OCI-LY7 (cell line): Measurements from ENCODE around the gene SCML2.

Experiments used
- EZH2phosphoT487 ChIP-seq: fragments of 200-600 bp; sonication (generic); IDR thresholded peaks from 2 replicates; pipeline ENCODE4 v1.6.1; 2018; ENCODE audit warnings: low read depth, borderline replicate concordance, mild to moderate bottlenecking, mixed run types, antibody characterized with exemption, low read length, moderate library complexity, mixed read lengths
- TF ChIP-seq, protein P1 (sequence below): fragments of 200-600 bp; sonication (generic); conservative IDR thresholded peaks from 2 replicates; pipeline ENCODE4 v1.5.1; 2014; ENCODE audit warnings: mild to moderate bottlenecking, antibody characterized with exemption, low read length, moderate library complexity, mixed read lengths

GRCh38 chrX:18291006-18291545 is 63.4 kb downstream of the SCML2 start:
- TF ChIP-seq, protein P1, sequence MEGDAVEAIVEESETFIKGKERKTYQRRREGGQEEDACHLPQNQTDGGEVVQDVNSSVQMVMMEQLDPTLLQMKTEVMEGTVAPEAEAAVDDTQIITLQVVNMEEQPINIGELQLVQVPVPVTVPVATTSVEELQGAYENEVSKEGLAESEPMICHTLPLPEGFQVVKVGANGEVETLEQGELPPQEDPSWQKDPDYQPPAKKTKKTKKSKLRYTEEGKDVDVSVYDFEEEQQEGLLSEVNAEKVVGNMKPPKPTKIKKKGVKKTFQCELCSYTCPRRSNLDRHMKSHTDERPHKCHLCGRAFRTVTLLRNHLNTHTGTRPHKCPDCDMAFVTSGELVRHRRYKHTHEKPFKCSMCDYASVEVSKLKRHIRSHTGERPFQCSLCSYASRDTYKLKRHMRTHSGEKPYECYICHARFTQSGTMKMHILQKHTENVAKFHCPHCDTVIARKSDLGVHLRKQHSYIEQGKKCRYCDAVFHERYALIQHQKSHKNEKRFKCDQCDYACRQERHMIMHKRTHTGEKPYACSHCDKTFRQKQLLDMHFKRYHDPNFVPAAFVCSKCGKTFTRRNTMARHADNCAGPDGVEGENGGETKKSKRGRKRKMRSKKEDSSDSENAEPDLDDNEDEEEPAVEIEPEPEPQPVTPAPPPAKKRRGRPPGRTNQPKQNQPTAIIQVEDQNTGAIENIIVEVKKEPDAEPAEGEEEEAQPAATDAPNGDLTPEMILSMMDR: no peak
- TF ChIP-seq EZH2phosphoT487: no peak
